GM21717 (cell line): Measurements from ENCODE around the gene TP73.

Experiments used
- ATAC-seq: cut with Tn5 transposase; IDR thresholded peaks from one replicate; pipeline ENCODE4 v1.9.1; 2021; ENCODE audit warnings: mild to moderate bottlenecking, moderate library complexity; ENCODE audit not compliant: unreplicated experiment

The TP73 gene

GRCh38 chr1:3651930-3652547 is at the start of gene TP73:
TSS of gene TP73 (plus strand) at chr1:3652516. CDS start at chr1:3682366, 29,850 bp downstream.
- peak; percentile 24 for ATAC-seq

GRCh38 chr1:3603156-3603555 is 49.2 kb upstream of the TP73 start:
- ATAC-seq: no peak

GRCh38 chr1:3603571-3604467 is 48.5 kb upstream of the TP73 start:
- ATAC-seq: no peak

- no peak for ATAC-seq
These were observed 47.8 kb upstream of the TP73 start for GRCh38 chr1:3604468-3604974.

GRCh38 chr1:3604997-3605823 is 47.1 kb upstream of the TP73 start:
- ATAC-seq: no peak

- ATAC-seq: no peak
These were observed 45.3 kb upstream of the TP73 start for GRCh38 chr1:3606779-3607702.

GRCh38 chr1:3607703-3608065 is 44.6 kb upstream of the TP73 start:
- ATAC-seq: no peak

- no peak for ATAC-seq
These were observed 44.2 kb upstream of the TP73 start for GRCh38 chr1:3608154-3608553.

GRCh38 chr1:3609016-3609768 is 43.1 kb upstream of the TP73 start:
- no peak for ATAC-seq

- ATAC-seq: no peak
These were observed 42.4 kb upstream of the TP73 start for GRCh38 chr1:3609769-3610526.

- no peak for ATAC-seq
These were observed 41.7 kb upstream of the TP73 start for GRCh38 chr1:3610527-3611169.

- ATAC-seq: no peak
These were observed 40.9 kb upstream of the TP73 start, which contains the start of gene MEGF6 for GRCh38 chr1:3611170-3612019. TSS of gene MEGF6 (minus strand) at chr1:3611508. CDS start at chr1:3611268, 240 bp downstream.

- no peak for ATAC-seq
These were observed 40.2 kb upstream of the TP73 start for GRCh38 chr1:3612123-3612522.

GRCh38 chr1:3614755-3615742 is 37.3 kb upstream of the TP73 start:
- no peak for ATAC-seq

- ATAC-seq: no peak
These were observed 35.5 kb upstream of the TP73 start for GRCh38 chr1:3616861-3617260.

- no peak for ATAC-seq
These were observed 34.4 kb upstream of the TP73 start for GRCh38 chr1:3617806-3618345.
